Measurements from ENCODE around the gene TFPI.

DNA sequence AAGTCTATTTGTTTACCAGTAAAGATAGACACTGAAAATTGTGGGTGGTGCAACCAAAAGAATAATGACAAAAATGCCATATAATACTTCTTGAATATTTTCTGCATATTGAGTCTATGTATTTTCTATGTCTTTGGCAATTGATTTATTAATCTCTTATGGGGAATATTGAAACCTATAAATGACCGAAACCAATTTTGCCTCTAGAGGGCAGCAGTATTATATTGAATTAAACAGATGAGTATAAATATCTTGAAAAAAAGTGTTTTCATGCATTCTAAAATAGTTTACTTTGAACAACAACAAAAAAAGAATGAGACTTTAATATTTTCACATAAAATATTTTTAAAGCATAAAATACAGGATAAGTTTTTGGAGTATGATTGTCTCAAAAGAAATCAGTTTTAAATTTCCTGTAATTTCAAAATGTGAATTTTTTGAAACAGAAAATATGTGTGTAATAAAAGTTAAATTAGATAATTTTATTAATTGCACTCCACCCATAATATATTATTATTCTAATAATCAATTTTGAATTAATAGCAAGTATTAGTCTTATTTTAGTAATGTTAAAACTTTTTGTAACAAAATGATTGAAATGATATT, 56.3 kb downstream of the TFPI start:
- peak; percentile 84 for TF ChIP-seq CTCF (conservative IDR thresholded peaks at IDR 0.05; ENCODE audit: low read depth, low read length)
- TF ChIP-seq EZH2 (IDR thresholded peaks at IDR 0.05; ENCODE audit: low read length, unreplicated experiment), result no peak
- no peak for TF ChIP-seq EZH2phosphoT487 (IDR thresholded peaks at IDR 0.05; ENCODE audit: borderline replicate concordance, low read length)

Measured in PC-3 (cell line).